Cerebellar cortex (tissue), 1 donor: ENCODE results near the gene CDH13.

Source experiments
- DNase-seq: peaks from one replicate; pipeline ENCODE4 v3.0.0-alpha.2; 2015; ENCODE audit warnings: low spot score

Gene CDH13

GRCh38 chr16:83307594-83307992, 680.8 kb downstream of the CDH13 start:
- no peak for DNase-seq

GRCh38 chr16:83308414-83308813, 681.6 kb downstream of the CDH13 start:
- no peak for DNase-seq

GRCh38 chr16:83310816-83311215, 684.0 kb downstream of the CDH13 start:
- no peak for DNase-seq

GRCh38 chr16:83312015-83312717, 685.4 kb downstream of the CDH13 start:
- no peak for DNase-seq

GRCh38 chr16:83312718-83313245, 686.0 kb downstream of the CDH13 start:
- DNase-seq, result no peak

DNA sequence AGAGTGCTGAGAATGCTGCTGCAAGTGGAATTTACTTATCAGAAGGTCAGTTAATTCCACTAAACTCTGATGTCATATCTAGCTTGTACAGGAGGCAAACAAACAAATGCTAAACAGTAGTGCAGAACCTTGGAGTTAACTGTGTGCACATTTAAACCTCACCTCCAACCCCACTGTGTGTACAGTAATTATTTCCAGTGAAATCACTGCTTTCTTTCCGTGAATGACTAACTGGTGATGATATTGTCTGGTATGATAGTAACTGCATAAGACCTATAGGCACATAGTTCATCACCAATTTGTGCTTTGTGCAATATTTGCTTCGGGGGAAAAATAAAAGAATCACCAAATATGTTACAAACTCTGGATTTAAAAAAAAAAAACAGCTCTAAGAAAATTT, 688.5 kb downstream of the CDH13 start:
- no peak for DNase-seq

DNA sequence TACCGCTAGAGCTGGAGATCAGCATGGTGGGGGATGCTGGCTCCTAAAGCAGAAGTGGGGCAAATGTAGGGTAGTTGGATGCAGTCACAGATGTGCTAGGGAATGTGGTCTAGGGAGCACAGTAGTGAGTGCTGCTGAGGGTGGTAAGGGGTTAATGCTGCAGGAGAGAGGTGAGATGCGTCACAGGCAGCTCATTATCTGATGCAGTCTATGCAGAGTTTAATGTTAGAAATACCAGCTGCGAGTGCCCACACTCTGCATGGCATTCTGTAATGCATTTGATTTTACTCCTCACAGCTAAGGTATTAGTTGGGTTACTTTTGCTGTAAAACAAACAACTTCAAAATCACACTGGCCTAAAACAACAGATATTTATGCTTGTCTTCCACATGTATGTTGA, 689.7 kb downstream of the CDH13 start:
- no peak for DNase-seq

GRCh38 chr16:83318390-83318789, 691.6 kb downstream of the CDH13 start:
- no peak for DNase-seq

DNA sequence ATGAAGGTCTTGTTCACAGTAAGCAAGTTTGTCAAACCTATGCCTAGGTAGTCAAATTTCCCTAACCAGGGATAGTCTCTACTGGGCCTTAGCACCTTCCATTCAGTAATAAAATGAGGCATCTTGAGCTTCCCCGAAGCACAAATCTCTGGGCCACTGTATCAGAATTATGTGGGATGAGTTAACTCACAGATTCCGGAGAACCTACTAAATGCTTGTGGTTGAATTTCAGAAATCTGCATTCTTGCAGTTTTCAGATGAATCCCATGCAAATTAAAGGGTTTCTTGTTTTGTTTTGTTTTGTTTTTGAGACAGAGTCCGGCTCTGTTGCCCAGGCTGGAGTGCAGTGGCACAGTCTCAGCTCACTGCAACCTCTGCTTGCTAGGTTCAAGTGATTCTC, 702.2 kb downstream of the CDH13 start:
- no peak for DNase-seq

DNA sequence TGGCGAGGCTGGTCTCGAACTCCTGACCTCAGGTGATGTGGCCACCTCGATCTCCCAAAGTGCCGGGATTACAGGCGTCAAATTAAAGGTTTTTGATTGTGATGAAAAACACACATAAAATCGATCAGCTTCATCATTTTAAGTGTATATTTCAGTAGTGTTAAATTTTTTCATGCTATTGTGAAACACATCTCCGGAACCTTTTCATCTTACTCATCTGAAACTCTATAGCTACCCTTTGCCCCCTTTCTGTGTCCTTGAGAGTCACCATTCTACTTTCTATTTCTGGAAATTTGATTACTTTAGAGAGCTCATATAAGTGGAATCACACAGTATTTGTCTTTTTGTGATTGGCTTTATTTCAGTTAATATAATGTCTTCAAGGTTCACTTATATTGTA, 702.7 kb downstream of the CDH13 start:
- no peak for DNase-seq

DNA sequence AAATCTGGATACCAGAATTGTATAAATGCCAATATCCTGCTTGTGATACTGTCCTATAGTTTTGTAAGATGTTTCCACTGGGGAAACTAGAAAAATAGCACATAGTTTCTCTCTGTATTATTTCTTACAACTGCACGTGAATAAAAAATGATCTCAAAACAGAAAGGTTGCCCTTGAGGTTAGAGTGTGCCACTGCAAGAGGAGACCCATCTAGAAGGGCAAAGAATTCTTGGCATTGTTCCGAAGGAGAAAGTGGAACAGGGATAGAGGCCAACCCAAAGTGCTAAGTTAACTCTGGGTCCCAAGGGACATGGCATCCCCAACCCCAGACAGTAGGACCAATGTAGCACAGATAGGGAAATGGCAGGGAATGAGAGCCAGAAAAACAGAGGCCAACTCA, 703.5 kb downstream of the CDH13 start:
- DNase-seq, result no peak

DNA sequence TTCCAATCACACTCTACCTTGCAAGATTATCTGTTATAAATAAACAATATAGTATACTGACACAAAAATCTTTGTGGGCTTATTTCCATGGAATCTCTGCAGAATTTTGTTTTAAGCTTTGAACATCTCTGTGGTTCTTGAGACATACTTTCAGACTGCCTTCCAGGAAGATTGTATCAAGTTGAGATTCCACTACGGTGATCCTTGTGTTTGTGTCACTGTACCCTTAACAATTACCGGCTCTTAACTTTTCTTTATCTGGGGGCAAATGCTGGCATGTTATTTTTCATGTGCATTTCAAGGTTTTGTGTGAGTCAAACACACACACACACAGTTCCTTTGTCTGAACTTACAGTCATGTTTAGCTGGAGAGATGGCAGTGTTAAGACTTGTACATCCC, 708.3 kb downstream of the CDH13 start:
- no peak for DNase-seq

GRCh38 chr16:83336603-83337002, 709.8 kb downstream of the CDH13 start:
- peak; percentile 74 for DNase-seq

- peak; percentile 96 for DNase-seq
Observed at GRCh38 chr16:83338138-83338537, 711.4 kb downstream of the CDH13 start.

- no peak for DNase-seq
Observed at GRCh38 chr16:83338941-83339340, 712.2 kb downstream of the CDH13 start.

DNA sequence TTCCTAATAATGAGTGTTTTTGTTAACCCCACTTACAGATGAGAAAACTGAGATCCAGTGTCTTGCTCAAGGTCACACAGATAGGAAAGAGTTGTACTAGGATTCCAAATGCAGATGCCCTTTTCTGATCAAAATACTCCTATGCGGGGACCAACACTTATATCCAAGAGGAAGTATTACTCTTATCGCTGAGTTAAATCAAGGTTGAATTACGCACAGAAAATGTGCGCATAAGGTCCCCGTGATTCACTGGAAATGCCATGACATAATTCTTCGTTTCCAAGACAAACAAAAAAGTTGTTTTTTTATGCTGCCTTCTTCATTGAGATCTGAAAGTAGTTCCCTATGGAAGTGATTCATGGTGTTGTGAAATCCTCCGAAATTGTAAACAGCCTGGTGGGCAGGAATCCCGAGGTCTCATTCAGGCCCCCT, 717.2 kb downstream of the CDH13 start:
- no peak for DNase-seq

DNA sequence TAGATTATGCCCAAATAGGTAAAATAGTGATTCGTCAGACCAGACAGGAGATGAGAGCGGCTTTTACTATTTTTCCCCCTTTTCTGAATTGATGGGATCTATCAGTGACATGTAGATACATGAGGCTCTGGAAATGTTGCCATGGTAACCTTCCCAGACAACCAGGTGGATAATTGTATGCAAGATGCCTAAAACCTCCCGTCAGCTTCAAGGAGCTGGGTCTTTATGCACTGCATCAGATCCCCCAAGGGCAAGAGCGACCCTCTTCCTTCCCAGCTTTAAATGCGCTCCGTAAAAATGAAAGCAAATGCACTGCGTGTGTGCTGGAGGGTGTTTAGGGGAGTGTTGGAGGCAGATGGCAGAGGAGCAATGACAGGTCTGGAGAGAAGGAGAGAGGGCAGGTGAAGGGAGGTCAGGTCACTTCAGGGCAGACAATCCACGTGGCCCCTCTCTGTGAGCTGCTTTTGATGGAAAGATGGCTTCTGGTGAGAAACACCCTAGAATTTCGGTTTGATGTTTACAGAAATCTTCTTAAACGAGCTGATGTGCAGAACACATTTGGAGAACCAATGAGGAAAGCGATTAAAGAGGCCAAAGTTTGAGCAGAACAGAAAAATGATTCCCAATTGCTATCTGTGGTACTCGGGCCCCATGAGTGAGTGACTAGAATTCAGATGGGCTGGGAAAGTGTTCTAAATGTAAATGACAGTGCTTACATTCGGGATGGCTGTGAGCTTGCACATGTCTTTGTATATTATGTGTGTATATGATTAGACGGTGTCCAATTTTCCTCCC, 719.3 kb downstream of the CDH13 start:
- DNase-seq, result peak; percentile 74

GRCh38 chr16:83348991-83349390, 722.2 kb downstream of the CDH13 start:
- no peak for DNase-seq

- DNase-seq, result peak; percentile 78
Observed at GRCh38 chr16:83350481-83350880, 723.7 kb downstream of the CDH13 start.

GRCh38 chr16:83351846-83352245, 725.1 kb downstream of the CDH13 start:
- no peak for DNase-seq

DNA sequence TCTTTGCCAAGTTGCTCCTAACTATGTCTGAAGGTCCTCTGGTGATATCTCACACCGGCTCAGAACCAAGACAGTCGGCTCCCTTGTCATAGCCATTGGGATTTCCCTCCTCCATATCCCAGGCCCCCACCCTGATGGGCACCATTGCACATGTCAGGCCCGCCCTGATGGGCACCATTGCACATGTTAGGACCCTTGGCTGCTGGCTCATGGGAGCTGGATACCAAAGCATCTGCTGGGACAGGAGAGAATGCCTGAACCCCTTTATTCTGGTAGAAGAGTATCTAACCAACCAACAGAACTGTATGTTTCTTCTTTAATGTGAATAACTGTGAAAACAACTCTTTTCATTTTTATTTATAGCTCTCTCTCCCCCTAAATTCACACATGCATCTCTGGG, 726.5 kb downstream of the CDH13 start:
- DNase-seq, result no peak

DNA sequence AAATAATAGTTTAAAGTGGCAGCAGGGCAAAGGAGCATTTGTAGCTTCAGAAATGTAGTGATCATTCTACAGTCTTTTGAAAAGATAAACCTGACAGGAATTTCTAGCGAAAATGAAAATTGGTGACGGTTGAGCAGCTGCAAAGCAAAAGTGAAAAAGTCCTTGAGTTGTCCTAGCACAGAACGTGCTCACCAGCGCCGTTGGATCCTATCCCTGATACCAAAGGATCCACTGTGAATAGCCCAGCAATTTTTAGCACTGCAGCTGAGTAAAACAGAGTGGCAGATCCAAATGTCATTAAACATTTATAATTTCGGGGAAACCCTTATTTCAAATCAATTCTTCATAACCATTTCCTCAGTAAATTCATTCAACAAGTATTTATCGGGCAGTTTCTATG, 727.2 kb downstream of the CDH13 start:
- DNase-seq, result no peak

DNA sequence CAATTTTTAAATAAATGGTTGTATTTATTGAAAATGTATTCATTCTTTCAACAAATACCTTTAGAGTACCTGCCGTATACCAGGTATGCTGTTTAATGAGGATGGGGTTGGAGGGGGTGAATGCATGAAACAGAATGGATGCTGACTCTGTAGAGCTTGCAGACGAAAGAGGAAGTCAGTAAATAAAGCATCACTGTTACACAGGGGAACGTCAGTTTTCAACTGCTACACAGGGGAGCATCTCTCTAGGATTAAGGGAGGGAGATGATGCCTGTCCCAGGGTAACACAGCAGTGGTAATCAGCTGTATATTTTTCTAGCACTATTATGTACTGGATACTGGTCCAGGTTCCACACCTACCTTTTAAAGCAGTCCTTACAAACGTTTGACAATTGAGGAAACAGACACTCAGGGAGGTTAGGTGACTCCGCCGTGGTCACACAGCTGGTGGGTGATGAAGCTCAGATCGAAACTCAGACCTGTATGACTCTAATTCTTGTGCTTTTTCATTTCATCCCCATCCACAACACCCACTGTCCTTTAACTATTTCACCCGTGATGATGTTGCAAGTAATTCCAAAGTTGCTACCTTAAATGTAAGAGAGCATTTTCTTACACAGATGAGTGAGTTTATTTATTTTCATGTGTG, 728.9 kb downstream of the CDH13 start:
- no peak for DNase-seq
